Chondrocyte (in vitro differentiated cells): Measurements from ENCODE around the gene HS3ST3B1. TPM values are rescaled to one million over a fixed set of nuclear protein-coding genes. Genes with fewer than 3 reads are reported as not detected.

ENCODE experiments used
- DNase-seq: peaks from one replicate; pipeline ENCODE4 v3.0.0; 2021; ENCODE audit warnings: mixed read lengths, low spot score
- H3K27ac Mint-ChIP-seq: one replicate; pipeline ENCODE4 v1.8.0; 2021; ENCODE audit warnings: mild to moderate bottlenecking, moderate library complexity, mixed read lengths; ENCODE audit not compliant: unreplicated experiment
- H3K27me3 Mint-ChIP-seq: 2 replicates; pipeline ENCODE4 v1.8.0; 2021; ENCODE audit warnings: low read depth, mixed read lengths
- H3K36me3 Mint-ChIP-seq: 2 replicates; pipeline ENCODE4 v1.8.0; 2021; ENCODE audit warnings: low read depth, mixed read lengths
- H3K4me1 Mint-ChIP-seq: 2 replicates; pipeline ENCODE4 v1.8.0; 2021; ENCODE audit warnings: low read depth, mild to moderate bottlenecking, mixed read lengths
- H3K4me3 Mint-ChIP-seq: one replicate; pipeline ENCODE4 v1.8.0; 2021; ENCODE audit warnings: mild to moderate bottlenecking, moderate library complexity, mixed read lengths; ENCODE audit not compliant: unreplicated experiment
- H3K9me3 Mint-ChIP-seq: 2 replicates; pipeline ENCODE4 v1.8.0; 2021; ENCODE audit warnings: low read depth, mixed read lengths
- CTCF ChIP-seq: fragments of 200-600 bp; sonication (generic); IDR thresholded peaks from 2 replicates; pipeline ENCODE4 v1.5.0; 2021; ENCODE audit warnings: antibody characterized with exemption, mild to moderate bottlenecking, moderate library complexity
- total RNA-seq: library from RNA; stranded (reverse); gene quantifications from 3 replicates; pipeline ENCODE4 v1.2.1, GENCODE V29; 2021

HS3ST3B1 gene
- total RNA-seq, 1 donor from 2014 or later: 27.1 TPM

- H3K27ac Mint-ChIP-seq: no peak overlapping the region
- no peak for TF ChIP-seq CTCF
- no peak overlapping the region for H3K4me3 Mint-ChIP-seq
- H3K27me3 Mint-ChIP-seq: no peaks in the 10 kb centered on the region
- H3K4me1 Mint-ChIP-seq: peaks cover 39% of the 10 kb centered on the region
- no peaks in the 10 kb centered on the region for H3K36me3 Mint-ChIP-seq
- no peak for DNase-seq
- H3K9me3 Mint-ChIP-seq: no peaks in the 10 kb centered on the region
Observed at GRCh38 chr17:14329900-14330491, 29.1 kb downstream of the HS3ST3B1 start.

- Mint-ChIP-seq H3K36me3 (no peaks in the 10 kb centered on the region), H3K27ac (peak overlapping the region; percentile 13), H3K4me1 (peaks cover 41% of the 10 kb centered on the region), H3K4me3 (no peak overlapping the region), H3K27me3 (no peaks in the 10 kb centered on the region), H3K9me3 (no peaks in the 10 kb centered on the region)
- no peak for TF ChIP-seq CTCF
- DNase-seq: no peak
Observed at GRCh38 chr17:14330492-14330962, 29.6 kb downstream of the HS3ST3B1 start.

GRCh38 chr17:14331225-14331981, 30.5 kb downstream of the HS3ST3B1 start:
- Mint-ChIP-seq H3K9me3 (no peaks in the 10 kb centered on the region), H3K36me3 (no peaks in the 10 kb centered on the region), H3K4me1 (peaks cover 41% of the 10 kb centered on the region), H3K27me3 (no peaks in the 10 kb centered on the region), H3K27ac (no peak overlapping the region), H3K4me3 (no peak overlapping the region)
- TF ChIP-seq CTCF: no peak
- DNase-seq: no peak

GRCh38 chr17:14331982-14332298, 31.1 kb downstream of the HS3ST3B1 start:
- TF ChIP-seq CTCF: no peak
- Mint-ChIP-seq H3K9me3 (no peaks in the 10 kb centered on the region), H3K4me1 (peaks cover 46% of the 10 kb centered on the region), H3K27ac (no peak overlapping the region), H3K27me3 (no peaks in the 10 kb centered on the region), H3K36me3 (no peaks in the 10 kb centered on the region), H3K4me3 (no peak overlapping the region)
- DNase-seq: no peak

GRCh38 chr17:14332331-14332730, 31.4 kb downstream of the HS3ST3B1 start:
- H3K4me3 Mint-ChIP-seq: no peak overlapping the region

More at GRCh38 chr17:14332331-14332730, 31.4 kb downstream of the HS3ST3B1 start:
- no peak for DNase-seq
- Mint-ChIP-seq H3K9me3 (no peaks in the 10 kb centered on the region), H3K27me3 (no peaks in the 10 kb centered on the region), H3K4me1 (peaks cover 49% of the 10 kb centered on the region), H3K27ac (no peak overlapping the region), H3K36me3 (peaks cover 1% of the 10 kb centered on the region)
- TF ChIP-seq CTCF: no peak
